ENCODE measurements around the gene ENTPD5.

- TF ChIP-seq GABPA (IDR thresholded peaks at IDR 0.05; ENCODE audit: low read depth) (no peak), CTCF (IDR thresholded peaks at IDR 0.05; ENCODE audit: insufficient read depth, low read length) (no peak), SPI1 (IDR thresholded peaks at IDR 0.05; ENCODE audit: borderline replicate concordance, low read depth) (no peak), POLR2AphosphoS5 (IDR thresholded peaks at IDR 0.05; ENCODE audit: low read depth) (no peak)
These were observed 10.1 kb downstream of the ENTPD5 start for GRCh38 chr14:74008843-74009499.
